Kidney tubule cell (primary cell): ENCODE measurements around the gene CHRM5.
A peak's percentile ranks its signal among the peaks of the same experiment; 100 is the strongest.

Experiments used
- DNase-seq: peaks from one replicate; pipeline ENCODE4 v3.0.0-alpha.2; 2018; ENCODE audit warnings: low spot score

CHRM5 gene, protein sequence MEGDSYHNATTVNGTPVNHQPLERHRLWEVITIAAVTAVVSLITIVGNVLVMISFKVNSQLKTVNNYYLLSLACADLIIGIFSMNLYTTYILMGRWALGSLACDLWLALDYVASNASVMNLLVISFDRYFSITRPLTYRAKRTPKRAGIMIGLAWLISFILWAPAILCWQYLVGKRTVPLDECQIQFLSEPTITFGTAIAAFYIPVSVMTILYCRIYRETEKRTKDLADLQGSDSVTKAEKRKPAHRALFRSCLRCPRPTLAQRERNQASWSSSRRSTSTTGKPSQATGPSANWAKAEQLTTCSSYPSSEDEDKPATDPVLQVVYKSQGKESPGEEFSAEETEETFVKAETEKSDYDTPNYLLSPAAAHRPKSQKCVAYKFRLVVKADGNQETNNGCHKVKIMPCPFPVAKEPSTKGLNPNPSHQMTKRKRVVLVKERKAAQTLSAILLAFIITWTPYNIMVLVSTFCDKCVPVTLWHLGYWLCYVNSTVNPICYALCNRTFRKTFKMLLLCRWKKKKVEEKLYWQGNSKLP

DNA sequence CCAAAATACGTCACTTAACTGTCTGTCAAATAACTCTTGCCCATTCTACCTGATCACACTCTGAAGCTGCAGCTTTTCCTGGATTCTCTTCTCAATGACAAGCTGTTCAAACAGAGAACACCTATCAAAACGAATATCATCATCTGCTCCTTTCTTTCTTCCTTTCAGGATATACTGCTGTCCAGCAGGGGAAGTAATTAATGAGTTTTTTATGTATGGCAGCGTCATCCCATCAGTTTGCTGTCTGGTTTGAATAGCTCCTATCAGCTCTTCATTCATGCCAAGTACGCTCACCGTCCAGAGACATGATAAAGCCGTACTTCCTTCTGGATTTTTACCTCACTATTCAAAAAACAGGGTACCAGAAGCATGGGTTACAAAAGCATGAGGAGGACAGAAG lies at the start of gene CHRM5:
Gene CHRM5, plus strand, starts transcription at position 274 of the 400 bp plus-strand sequence. CDS start 94,221 bp downstream, outside the sequence.
- DNase-seq, result no peak

GRCh38 chr15:33923446-33923845 lies 44.9 kb upstream of the CHRM5 start:
- DNase-seq, result no peak

DNA sequence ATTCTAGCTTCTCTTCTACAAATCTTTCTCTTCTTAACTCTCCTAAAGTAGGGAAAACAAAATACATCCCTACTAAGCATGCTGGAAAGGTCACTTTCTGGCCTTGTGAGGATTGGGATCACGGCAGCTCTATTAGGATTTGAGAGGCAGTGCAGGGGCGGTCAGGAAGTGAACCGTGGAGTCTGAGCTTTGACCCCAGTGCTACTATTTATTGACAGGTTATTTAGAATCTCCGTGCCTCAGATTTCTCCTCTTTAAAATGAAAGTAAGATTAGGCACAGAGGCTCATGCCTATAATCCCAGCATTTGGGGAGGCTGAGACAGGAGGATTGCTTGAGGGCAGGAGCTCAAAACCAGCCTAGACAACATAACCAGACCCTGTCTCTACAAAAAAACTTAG lies 42.0 kb upstream of the CHRM5 start:
- no peak for DNase-seq

- DNase-seq, result no peak
Measured at GRCh38 chr15:33932734-33933133, 35.6 kb upstream of the CHRM5 start.

- DNase-seq, result no peak
Measured at GRCh38 chr15:33934396-33934795, 33.9 kb upstream of the CHRM5 start.

GRCh38 chr15:33934921-33935320 lies 33.4 kb upstream of the CHRM5 start:
- DNase-seq, result no peak

GRCh38 chr15:33941279-33942063 lies 26.8 kb upstream of the CHRM5 start:
- DNase-seq, result no peak

DNA sequence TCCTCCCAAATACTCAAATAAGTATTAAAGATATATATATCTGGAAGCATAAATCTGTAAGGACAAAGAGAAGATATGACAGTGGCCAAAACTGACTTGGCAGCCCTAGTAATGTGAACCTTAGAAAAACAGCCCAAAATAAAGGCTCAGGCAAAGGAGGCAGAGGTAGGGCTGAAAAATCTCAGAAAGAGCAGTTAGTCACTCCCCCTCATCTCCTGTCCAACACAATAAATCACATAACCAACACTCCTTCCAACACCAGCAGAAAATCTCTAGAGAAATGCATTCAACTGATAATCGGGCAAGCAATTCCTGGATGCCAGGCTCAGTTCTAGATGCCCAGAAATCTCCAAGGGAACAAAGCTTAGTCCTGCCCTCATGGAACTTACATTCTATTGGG lies 22.1 kb upstream of the CHRM5 start:
- no peak for DNase-seq

GRCh38 chr15:33955945-33956344 lies 12.4 kb upstream of the CHRM5 start:
- no peak for DNase-seq

DNA sequence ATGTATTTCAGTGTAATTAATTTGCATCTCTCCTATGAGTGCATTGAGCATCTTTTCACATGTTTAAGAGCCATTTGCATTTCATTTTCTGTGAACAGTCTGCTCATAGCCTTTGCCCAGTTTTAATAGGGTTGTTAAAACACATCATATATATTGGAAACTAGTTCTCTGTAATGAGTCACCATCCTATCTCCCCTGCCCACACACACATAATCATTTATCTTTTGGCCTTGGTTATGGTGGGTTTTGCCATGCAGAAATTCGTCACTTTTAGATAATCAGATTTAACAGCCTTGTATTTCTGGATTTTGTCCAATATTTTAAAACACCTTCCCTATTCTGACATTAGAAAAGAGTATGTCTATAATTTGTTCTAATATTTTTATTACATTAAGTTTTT lies 11.9 kb upstream of the CHRM5 start:
- DNase-seq, result no peak

DNA sequence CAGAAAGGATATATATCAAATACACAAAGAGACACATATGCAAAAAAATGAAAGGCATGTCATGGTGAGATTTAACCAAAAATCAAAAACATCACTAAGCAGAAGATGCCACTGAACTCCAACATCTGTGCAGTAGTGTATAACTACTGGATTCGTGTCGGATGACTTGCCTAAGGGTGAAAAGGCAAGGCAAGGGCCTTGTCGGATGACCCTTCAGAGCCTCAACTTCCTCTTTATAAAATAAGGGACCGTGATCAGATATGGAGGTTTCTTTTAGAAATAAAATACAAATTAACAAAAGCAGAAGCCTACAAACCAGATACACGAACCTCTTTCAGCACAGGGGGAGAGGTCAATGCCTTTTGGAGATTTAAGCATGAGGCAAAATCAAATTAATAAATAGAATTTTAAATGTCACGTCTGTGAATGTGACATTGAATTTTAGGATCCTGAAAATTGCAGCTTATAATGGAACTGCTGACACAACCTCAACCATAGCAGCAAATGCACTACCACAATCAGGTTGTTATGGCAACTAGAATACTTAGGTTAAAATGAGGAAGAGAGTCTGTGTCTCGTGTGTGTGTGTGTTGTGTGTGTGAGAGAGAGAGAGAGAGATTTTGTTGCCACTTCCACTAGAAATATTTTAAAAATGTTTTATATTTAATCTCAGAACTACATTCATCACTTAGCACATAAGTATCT lies 8.3 kb upstream of the CHRM5 start:
- no peak for DNase-seq

DNA sequence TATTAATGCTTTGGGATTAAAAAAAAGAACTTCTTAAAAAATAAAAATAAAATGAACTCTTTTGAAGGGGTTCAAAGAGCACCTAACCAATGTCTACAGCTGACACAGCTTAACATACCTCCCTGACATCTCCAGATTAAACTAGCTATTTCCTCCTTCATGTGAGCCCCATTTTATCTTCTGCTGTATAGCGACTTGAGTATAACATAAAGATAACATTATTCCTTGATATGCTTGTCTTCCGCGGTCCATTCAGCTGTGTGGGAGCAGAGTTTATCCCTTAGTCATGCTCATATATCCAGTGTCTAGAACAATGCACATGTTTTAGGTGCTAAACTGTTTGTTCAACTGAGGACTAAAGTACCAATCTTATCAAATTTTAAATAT lies 7.8 kb upstream of the CHRM5 start:
- DNase-seq, result no peak

GRCh38 chr15:33963831-33964664 lies 4.2 kb upstream of the CHRM5 start:
- peak; percentile 50 for DNase-seq

GRCh38 chr15:33964665-33965040 lies 3.6 kb upstream of the CHRM5 start:
- DNase-seq, result no peak

DNA sequence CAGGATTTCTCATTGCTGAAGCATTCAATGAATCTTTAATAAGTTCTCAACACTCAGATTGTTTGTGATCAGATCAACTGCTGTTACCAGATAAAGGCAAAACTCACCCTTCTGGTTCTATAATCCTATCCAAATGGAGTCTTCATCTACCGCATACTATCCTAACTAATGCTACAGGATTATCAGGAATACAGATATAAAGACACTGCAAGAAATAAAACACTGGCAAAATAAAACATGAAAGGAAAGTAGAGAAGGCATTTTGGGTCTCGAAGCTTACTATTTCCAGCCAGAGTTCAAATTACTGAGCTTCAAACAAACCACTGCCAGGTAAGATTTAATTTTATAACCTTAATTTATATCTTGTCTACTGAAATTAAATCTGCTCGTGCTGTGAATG lies 524 bp downstream of the CHRM5 start:
- no peak for DNase-seq

GRCh38 chr15:33971811-33972210 lies 3.5 kb downstream of the CHRM5 start:
- no peak for DNase-seq

DNA sequence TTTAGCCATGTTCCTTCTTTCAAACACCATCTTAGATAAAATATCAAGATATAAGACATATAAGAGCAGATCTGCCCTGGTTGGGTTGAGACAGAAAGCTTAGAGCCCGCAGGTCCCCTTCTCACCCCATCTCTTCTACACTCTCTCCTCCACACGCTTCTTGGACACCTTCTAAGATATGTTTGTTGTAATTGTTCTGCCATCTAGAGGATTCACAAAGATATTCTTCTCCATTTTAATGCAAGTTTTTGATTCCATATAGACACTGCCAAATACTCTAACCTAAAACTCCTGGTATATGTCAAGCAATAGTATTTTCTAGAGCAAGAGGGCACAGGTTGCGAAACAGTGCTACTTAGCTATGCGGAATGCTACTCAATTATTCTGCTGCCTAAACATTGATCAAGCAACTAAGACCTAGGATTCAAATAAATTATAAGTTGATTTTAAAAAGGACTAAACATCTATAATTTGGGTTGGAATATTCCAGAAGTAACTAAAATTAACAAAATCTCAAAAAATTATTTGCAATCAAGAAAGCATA lies 6.8 kb downstream of the CHRM5 start:
- no peak for DNase-seq

- DNase-seq, result no peak
Measured at GRCh38 chr15:33980159-33980558, 11.9 kb downstream of the CHRM5 start.

DNA sequence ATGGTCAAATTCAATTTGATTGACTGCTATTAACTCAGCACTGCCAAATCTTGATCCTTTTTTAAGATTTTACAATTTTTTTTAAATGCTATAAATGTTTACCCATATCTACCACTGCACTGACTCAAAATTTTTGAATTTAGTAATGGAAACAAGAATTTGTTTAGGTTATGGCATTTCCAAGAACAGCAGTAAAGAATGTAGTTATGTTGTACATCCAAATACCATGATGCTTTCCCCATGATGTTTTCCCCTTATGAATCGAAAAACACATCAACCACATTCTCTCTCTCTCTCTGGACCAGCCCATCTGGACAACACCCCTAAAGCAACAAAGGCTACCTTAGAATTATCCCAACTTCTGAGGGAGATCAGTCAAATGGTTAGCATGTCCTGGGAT lies 14.2 kb downstream of the CHRM5 start:
- DNase-seq, result no peak

DNA sequence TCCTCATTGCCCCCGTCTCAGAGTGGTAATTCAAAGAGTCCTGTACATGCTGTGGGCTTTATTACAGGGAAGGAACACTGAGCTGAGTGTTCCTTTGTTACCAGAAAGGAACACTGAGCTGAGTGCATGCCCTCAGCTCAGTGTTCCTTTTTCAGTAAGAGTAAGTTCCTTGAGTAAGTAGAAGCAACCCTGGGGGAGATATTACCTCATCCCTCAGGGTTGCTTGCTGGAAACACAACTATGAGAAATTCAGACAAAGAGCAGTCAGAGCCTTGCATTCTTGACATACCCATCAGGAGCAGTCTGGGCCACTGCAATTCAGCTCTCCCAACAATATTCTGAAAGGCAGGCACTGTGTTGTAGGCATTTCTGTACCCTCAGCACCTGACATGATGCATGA lies 17.0 kb downstream of the CHRM5 start:
- peak; percentile 91 for DNase-seq

GRCh38 chr15:33985751-33986150 lies 17.5 kb downstream of the CHRM5 start:
- no peak for DNase-seq
